RCC 7860 (cell line): ENCODE data around the gene PLCL2.

Experiments used
- DNase-seq: peaks from one replicate; pipeline ENCODE4 v3.0.0-alpha.2; 2015; ENCODE audit warnings: low spot score
- FAIRE-seq: peaks from 2 replicates; lab custom pipeline; 2012; peaks lifted over from hg19 to GRCh38; lab: Jason Lieb, UNC

Gene PLCL2

DNA sequence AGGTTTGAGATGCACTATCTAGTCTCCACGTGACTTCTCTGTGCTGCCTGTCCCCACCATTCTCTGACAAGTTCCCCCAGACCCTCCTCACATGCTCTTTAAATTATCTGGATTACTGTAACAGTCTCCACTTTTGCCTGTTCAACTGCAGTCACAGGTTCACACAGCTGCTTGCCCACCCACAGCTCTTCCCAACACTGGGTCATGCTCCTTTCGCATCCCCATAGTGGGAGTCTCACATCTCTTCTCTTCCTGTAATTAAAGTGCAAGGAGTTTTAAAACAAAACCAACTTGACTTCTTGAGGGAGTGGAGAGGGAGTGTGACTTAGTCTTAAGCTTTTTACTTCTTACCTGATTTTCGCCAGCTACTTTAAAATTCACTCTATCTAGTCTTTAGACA is 178.8 kb downstream of the PLCL2 start:
- no peak for FAIRE-seq
- DNase-seq, result no peak

DNA sequence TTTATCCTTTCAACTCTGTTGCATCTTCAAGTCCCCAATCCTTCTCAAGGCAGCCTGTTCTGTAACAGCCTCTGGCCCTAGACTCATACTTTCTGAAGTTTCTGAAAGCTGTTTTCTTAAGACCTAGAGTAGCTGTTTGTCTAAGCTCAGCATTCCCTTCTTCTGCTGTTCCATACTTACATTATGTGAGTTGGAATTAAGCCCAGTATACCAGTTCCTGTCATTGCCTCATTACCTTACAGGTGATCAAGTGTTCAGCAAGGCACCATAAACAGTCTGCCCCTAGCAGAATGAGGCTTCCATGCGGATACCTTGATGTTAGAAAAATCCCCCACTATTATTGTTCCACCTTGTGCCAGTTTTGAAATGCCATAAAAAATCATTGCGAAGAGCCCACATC is 180.6 kb downstream of the PLCL2 start:
- no peak for FAIRE-seq
- DNase-seq, result no peak

DNA sequence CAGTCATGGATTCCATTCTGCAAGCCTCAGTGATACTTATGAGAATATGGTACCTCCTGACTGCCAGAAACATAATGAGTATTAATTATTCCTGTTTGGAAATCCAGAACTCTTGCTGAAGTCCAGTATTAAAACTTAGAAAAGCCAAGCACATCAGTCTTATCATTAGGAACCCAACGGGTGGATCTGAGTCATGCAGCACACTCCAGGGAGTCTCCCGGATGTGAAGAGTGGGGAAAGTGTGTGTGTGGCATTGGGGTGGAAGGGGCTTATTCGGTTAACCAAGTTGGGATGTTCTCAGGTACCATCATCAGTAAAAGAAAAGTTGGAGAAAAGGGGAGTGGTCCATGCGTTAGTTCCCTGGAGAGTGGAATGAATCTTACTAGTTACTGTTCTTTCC is 181.1 kb downstream of the PLCL2 start:
- DNase-seq (no peak), FAIRE-seq (no peak)

GRCh38 chr3:17069754-17070153 is 185.0 kb downstream of the PLCL2 start:
- DNase-seq, result no peak
- FAIRE-seq, result no peak

- FAIRE-seq (no peak), DNase-seq (no peak)
These were observed 185.6 kb downstream of the PLCL2 start for GRCh38 chr3:17070161-17070959.

DNA sequence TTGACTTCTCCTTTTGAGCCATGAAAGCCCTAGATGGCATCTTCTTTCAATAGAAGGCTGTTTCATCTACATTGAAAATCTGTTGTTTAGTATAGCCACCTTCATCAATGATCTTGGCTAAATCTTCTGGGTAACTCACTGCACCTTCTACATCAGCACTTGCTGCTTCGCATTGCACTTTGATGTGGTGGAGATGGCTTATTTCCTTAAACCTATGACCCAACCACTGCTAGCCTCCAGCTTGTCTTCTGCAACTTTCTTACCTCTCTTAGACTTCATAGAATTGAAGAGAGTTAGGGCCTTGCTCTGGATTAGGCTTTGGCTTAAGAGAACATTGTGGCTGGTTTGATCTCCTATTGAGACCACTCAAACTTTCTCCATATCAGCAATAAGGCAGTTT is 189.8 kb downstream of the PLCL2 start:
- FAIRE-seq, result no peak
- no peak for DNase-seq

DNA sequence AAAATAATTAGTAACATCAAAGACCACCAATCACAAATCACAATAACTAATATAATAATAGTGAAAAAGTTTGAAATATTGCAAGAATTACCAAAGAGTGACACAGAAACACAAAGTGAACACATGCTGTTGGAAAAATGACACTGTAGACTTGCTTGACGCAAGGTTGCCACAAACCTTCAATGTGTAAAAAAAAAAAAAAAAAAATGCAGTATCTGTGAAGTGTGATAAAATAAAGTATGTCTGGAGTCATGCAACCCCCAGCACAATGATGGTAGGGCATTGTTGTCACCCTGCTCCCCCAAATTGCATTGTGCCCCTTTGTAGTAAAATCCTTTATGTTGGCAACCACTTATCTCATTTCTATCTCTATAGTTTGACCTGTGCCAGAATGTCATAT is 190.6 kb downstream of the PLCL2 start:
- FAIRE-seq (no peak), DNase-seq (no peak)

DNA sequence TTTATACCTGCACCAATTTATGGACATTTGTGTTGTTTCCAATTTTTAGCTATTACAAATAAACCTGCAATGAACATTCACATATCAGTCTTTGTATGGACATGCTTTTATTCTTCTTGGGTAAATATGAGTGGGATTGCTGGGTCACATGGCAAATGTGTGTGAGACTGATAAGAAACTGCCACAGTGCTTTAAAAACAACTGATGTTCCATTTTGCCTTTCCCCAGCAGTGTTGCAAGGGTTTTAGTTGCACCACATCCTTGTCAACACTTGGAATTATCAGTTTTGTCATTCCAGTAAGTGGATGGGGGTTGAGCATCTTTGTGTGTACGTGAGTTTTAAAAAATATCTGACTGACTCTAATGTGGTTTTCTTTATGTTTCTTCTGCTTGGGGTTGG is 191.2 kb downstream of the PLCL2 start:
- DNase-seq, result no peak
- FAIRE-seq, result no peak

GRCh38 chr3:17076940-17077605 is 192.3 kb downstream of the PLCL2 start:
- FAIRE-seq (no peak), DNase-seq (no peak)

DNA sequence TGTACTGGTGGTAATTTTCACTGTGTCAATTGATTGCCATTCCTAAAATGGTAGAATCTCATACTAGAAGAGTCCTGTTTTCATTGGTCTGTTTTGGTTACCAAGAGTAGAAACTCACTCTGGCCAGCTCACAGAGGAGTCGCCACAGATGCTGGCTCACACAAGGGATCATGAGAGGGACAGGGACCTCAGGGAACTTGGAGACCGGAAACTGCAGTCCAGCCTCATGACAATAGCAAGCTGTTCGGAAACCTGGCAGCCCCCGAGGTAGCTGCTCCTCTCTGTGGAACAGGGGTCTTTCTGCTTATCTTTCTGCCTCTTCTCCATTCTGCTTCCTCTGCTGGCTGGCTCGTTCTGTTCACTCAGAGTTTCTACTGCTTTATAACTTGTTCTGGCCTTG is 192.9 kb downstream of the PLCL2 start:
- FAIRE-seq (no peak), DNase-seq (no peak)

GRCh38 chr3:17078926-17079465 is 194.2 kb downstream of the PLCL2 start:
- FAIRE-seq, result no peak
- DNase-seq, result no peak

GRCh38 chr3:17079933-17080332 is 195.2 kb downstream of the PLCL2 start:
- DNase-seq, result no peak
- FAIRE-seq, result no peak

GRCh38 chr3:17081520-17081919 is 196.8 kb downstream of the PLCL2 start:
- no peak for FAIRE-seq
- DNase-seq, result no peak

DNA sequence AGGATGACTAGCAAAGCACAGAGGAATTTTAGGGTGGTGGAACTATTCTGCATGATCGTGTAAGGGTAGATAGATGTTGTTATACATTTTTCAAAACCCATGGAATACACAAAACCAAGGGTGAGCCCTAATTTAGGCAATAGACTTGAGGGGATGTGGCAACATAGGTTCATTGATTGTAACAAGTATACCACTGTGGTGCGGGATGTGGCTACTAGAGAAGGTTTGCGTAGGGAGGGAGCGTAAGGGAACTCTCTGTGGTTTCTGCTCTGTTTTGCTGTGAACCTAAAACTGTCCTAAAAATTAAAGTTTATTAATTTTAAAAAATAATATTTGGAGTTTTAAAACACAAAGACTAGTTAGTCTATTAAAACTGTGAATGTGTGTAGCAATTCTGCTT is 202.8 kb downstream of the PLCL2 start:
- no peak for FAIRE-seq
- DNase-seq, result no peak

- FAIRE-seq, result no peak
- no peak for DNase-seq
These were observed 203.3 kb downstream of the PLCL2 start for GRCh38 chr3:17088017-17088416.

GRCh38 chr3:17088602-17089313 is 204.0 kb downstream of the PLCL2 start:
- FAIRE-seq (no peak), DNase-seq (no peak)

GRCh38 chr3:17089314-17089700 is 204.6 kb downstream of the PLCL2 start:
- DNase-seq, result no peak
- FAIRE-seq, result no peak

DNA sequence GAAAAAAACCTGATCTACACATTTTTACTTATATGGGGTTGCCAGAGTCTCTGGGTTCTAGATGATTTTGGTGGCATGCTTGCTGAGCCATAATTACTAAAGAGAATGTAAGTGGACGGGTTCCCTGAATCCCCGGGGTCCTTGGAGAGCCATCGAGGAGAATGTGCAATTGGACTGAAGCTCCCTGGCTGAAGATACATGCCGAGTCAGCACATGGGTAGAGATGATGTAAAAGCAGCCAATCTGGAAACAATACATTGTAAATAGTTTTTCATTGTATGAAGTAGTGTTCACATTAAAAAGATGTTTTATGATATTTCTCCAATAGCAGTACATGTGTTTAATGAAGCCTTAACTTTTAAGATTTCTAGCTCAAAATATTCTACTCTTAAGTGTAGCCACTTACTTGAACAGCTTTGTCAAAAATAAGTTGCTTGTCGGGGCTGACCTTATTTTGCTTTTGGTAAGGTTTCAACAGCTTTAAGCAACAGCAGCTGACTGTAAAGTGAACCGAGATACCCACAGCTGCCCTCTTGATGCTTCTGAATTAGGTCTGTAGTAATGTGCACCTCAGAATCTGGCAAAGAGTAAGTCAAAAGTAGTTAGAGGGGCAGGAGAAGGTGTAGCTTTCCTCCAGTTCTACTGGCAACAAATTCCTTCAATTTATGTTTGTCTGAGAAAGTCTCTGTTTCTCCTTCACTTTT is 205.7 kb downstream of the PLCL2 start:
- DNase-seq, result no peak
- no peak for FAIRE-seq

DNA sequence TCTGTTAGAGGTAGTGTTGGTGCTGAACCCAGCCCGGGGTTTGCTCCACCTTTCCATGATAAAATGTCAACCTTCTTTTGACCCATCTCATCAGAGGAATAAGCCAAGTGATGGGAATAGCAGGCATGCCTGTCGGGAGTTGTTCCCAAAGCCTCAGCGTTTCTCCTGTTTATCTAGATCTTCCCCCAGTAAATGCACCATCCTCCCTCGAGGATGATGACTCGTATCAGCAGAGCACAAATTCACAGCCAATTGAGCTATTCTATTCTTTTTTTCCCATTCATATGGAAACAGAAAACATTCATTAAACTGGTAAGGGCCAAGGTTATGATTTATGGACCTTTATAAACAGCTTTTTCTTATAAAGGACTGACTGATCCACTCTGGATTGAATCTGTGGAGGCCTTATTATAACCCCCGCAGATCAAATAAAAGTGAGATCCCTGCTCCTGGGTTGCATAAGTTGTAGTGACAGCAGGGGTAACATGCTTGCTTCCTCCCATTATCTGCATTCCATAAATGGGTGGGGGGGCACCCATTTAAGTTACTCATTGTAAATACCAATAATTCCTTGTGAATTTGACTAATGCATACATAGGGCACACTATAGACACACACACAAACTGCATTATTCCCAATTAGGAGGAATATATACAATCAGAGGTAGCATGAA is 207.3 kb downstream of the PLCL2 start:
- FAIRE-seq, result no peak

DNA sequence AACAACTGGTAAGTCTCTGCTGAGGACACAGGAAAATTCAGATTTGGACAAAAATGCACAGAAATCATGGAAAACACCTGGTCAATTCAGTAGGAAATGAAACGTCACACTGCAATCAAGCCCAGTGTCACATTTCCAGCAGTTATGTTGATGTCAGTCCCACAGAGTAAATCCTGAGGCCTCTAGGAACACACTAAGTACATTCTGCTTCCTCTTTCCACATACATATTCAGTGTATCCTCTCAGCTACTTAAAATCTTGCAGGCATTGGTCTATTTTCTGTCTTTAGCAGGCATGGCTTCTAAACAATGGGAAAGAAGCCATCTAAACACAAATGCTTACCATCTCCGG is 207.8 kb downstream of the PLCL2 start:
- DNase-seq (no peak), FAIRE-seq (no peak)

More for the DNA sequence above, 207.3 kb downstream of the PLCL2 start:
- DNase-seq, result no peak

DNA sequence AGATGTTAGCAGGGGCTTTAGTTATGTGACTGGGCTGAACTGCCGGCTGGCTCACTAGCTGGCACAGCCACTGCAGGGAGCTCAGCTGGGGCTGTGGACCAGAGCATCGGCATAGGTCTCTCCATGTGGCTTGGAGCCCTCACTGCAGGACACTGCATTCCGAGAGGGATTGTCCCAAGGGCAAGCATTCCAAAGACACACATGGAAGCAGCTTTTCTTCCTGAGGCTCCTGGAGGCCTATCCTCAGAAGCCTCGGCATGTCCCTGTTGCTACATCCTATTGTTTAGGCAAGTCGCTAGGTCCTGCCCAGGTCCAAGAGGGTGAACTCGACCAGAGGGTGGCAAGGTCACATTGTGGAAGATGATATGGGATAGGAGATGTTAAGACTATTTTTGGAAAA is 209.8 kb downstream of the PLCL2 start:
- FAIRE-seq, result no peak
- no peak for DNase-seq
